ENCODE results near the gene APP.
"Not testable (repeated sequence)": the region's sequence is repeated elsewhere in the genome, so short reads cannot be mapped to it uniquely, and the experiment has no call there.

APP gene

GRCh38 chr21:25942135-25942534 is 228.4 kb downstream of the APP start:
- DNase-seq (ENCODE audit: low read depth in 2 of 2): no peak

GRCh38 chr21:25939396-25939761 is 231.2 kb downstream of the APP start:
- DNase-seq (ENCODE audit: low read depth in 2 of 2): no peak

GRCh38 chr21:25938658-25939395 is 231.7 kb downstream of the APP start:
- no peak for DNase-seq (ENCODE audit: low read depth in 2 of 2)

GRCh38 chr21:25936776-25937175 is 233.8 kb downstream of the APP start:
- no peak for DNase-seq (ENCODE audit: low read depth in 2 of 2)

GRCh38 chr21:25934771-25935224 is 235.8 kb downstream of the APP start:
- DNase-seq (ENCODE audit: low read depth in 2 of 2): no peak

GRCh38 chr21:25934130-25934529 is 236.4 kb downstream of the APP start:
- no peak for DNase-seq (ENCODE audit: low read depth in 2 of 2)

- no peak for DNase-seq (ENCODE audit: low read depth in 2 of 2)
Measured at GRCh38 chr21:25931765-25932164, 238.8 kb downstream of the APP start.

GRCh38 chr21:25929856-25930520 is 240.6 kb downstream of the APP start:
- DNase-seq (ENCODE audit: low read depth in 2 of 2): no peak

GRCh38 chr21:25927195-25927880 is 243.2 kb downstream of the APP start:
- no peak for DNase-seq (ENCODE audit: low read depth in 2 of 2)

GRCh38 chr21:25925936-25926335 is 244.6 kb downstream of the APP start:
- no peak for DNase-seq (ENCODE audit: low read depth in 2 of 2)

GRCh38 chr21:25925064-25925800 is 245.3 kb downstream of the APP start:
- DNase-seq (ENCODE audit: low read depth in 2 of 2): no peak

GRCh38 chr21:25918152-25918551 is 252.4 kb downstream of the APP start:
- DNase-seq (ENCODE audit: low read depth in 2 of 2): not testable (repeated sequence)

GRCh38 chr21:25916226-25916625 is 254.3 kb downstream of the APP start:
- DNase-seq (ENCODE audit: low read depth in 2 of 2): no peak

- no peak for DNase-seq (ENCODE audit: low read depth in 2 of 2)
Measured at GRCh38 chr21:25913479-25913878, 257.1 kb downstream of the APP start.

GRCh38 chr21:25912402-25912746 is 258.2 kb downstream of the APP start:
- DNase-seq (ENCODE audit: low read depth in 2 of 2): no peak

GRCh38 chr21:25911730-25912401 is 258.7 kb downstream of the APP start:
- DNase-seq (ENCODE audit: low read depth in 2 of 2): no peak

GRCh38 chr21:25910809-25911208 is 259.8 kb downstream of the APP start:
- no peak for DNase-seq (ENCODE audit: low read depth in 2 of 2)

- DNase-seq (ENCODE audit: low read depth in 2 of 2): no peak
Measured at GRCh38 chr21:25909341-25909740, 261.2 kb downstream of the APP start.

- no peak for DNase-seq (ENCODE audit: low read depth in 2 of 2)
Measured at GRCh38 chr21:25908495-25908894, 262.1 kb downstream of the APP start.

- no peak for DNase-seq (ENCODE audit: low read depth in 2 of 2)
Measured at GRCh38 chr21:25907573-25908275, 262.8 kb downstream of the APP start.

- DNase-seq (ENCODE audit: low read depth in 2 of 2): no peak
Measured at GRCh38 chr21:25906587-25906986, 264.0 kb downstream of the APP start.

All from stimulated activated CD8-positive, alpha-beta memory T cell treated with anti-CD3 and anti-CD28 coated beads, Interleukin-2, amount 100 ng/mL, for 1 hour (primary cell).